H1 (cell line): ENCODE measurements around the gene DIP2C. TPM values are rescaled to one million over a fixed set of nuclear protein-coding genes. Genes with fewer than 3 reads are reported as not detected.

ENCODE experiments used
- ATF3 ChIP-seq: IDR thresholded peaks from 2 replicates; pipeline ENCODE4 v1.6.1; 2011; ENCODE audit warnings: low read depth, mild to moderate bottlenecking, low read length; ENCODE audit not compliant: insufficient read depth
- EP300 ChIP-seq, 2 experiments: IDR thresholded peaks; 1 replicate in 1 of 2; 2 replicates in 1 of 2; pipeline ENCODE4 v1.6.1; 2011 to 2012; ENCODE audit warnings: low read depth in 2 of 2, low read length in 2 of 2, mild to moderate bottlenecking in 2 of 2, borderline replicate concordance in 1 of 2, inconsistent platforms in 1 of 2, moderate library complexity in 1 of 2
- KDM4A ChIP-seq: IDR thresholded peaks from one replicate; pipeline ENCODE4 v1.7.1; 2012; ENCODE audit warnings: low read depth, mild to moderate bottlenecking, moderate library complexity, low read length, inconsistent platforms; ENCODE audit not compliant: severe bottlenecking
- SAP30 ChIP-seq: fragments of 300-600 bp; sonication (generic); IDR thresholded peaks from 2 replicates; pipeline ENCODE4 v1.7.1; 2012; ENCODE audit warnings: low read length, moderate library complexity, mild to moderate bottlenecking, inconsistent platforms; ENCODE audit not compliant: insufficient read depth, insufficient replicate concordance
- TAF1 ChIP-seq: IDR thresholded peaks from 2 replicates; pipeline ENCODE4 v1.6.1; 2011; ENCODE audit warnings: mild to moderate bottlenecking, low read depth, low read length
- ZNF274 ChIP-seq: IDR thresholded peaks from 2 replicates; pipeline ENCODE4 v1.7.0; 2012; ENCODE audit warnings: low read length, borderline replicate concordance; ENCODE audit errors: extremely low read depth
- polyA plus RNA-seq, 7 experiments: library from polyadenylated mRNA; depleted of rRNA in 3 of 7; stranded (reverse) in 5 of 7; unstranded in 2 of 7; fragments of >200 nt in 5 of 7; fragments of 200-250 nt in 2 of 7; gene quantifications; 1 replicate in 5 of 7; 2 replicates in 1 of 7; 4 replicates in 1 of 7; pipeline versions ENCODE4 v1.2.1 to v1.2.3, GENCODE V29; 2011 to 2013; ENCODE audit warnings: missing spikeins in 2 of 7, mixed read lengths in 2 of 7
- total RNA-seq: library from RNA; stranded (reverse); fragmentation: NEBNext Ultra II Directional; extraction: Animal tissue kit (Norgen Biotek cat#: 25700); gene quantifications from 2 replicates; pipeline ENCODE4 v1.2.1, GENCODE V29; 2021
- TF ChIP-seq, protein P1 (sequence below): IDR thresholded peaks from 2 replicates; pipeline ENCODE4 v1.6.1; 2012; ENCODE audit warnings: inconsistent platforms

Gene DIP2C
- total and polyA plus RNA-seq, 2 of the 8 experiments (the other 6 are each of a cell fraction or from before 2014, with no cell fraction given): 3.8 to 9.3 TPM

GRCh38 chr10:311901-312665 is 377.4 kb downstream of the DIP2C start (continued):
- TF ChIP-seq EP300 (IDR thresholded peaks at IDR 0.05; ENCODE audit: borderline replicate concordance in 1 of 2, low read depth in 2 of 2, low read length in 2 of 2) (no peak), TAF1 (no peak), ATF3 (no peak), KDM4A (no peak), ZNF274 (no peak), SAP30 (no peak)
- TF ChIP-seq, protein P1, sequence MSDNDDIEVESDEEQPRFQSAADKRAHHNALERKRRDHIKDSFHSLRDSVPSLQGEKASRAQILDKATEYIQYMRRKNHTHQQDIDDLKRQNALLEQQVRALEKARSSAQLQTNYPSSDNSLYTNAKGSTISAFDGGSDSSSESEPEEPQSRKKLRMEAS: no peak
- TF ChIP-seq, all 59 proteins: peak for 0
